Measurements from ENCODE around the gene KIAA0513. TPM values are rescaled to one million over a fixed set of nuclear protein-coding genes. Genes with fewer than 3 reads are reported as not detected.

The KIAA0513 gene
- total and polyA plus RNA-seq, 2 donors (not counting 1 experiment from before 2014, with no cell fraction given), result 11.7 to 22.3 TPM

DNA sequence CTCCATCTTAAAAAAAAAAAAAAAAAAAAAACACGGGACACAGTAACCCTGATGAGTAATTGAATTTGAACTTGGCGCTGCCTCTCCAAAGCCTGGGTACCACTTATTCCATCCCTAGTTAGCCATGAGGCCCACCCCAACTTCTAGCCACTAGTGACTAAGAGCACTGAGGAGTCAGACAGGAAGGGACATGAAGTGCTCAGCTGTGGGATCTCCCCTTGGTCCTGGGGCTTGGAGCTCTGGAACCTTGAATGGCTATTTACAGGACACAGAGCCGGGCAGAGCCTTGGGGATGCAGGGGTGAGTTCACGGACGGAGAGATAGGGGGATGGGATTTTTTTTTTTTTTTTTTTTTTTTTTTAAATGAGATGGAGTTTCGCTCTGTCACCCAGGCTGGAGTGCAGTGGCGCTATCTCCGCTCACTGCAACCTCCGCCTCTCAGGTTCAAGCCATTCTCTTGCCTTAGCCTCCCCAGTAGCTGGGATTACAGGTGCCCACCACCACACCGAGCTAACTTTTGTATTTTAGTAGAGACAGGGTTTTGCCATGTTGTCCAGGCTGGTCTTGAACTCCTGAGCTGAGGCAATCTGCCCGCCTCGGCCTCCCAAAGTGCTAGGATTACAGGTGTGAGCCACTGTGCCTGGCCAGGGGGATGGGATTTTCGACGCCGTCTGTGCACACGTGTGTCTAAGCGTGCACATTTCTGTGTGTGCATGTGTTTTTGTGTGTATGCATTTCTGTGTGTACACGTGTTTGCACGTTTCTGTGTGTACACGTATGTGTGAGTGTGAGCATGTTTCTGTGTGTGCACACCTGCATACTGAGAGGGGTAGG is 105.1 kb downstream of the KIAA0513 start:
- no peak overlapping the region for H3K4me2 ChIP-seq (ENCODE audit: extremely low read depth, insufficient read depth, low read length)
- TF ChIP-seq EZH2 (IDR thresholded peaks at IDR 0.05; ENCODE audit: low read length, missing control alignments), result no peak
- TF ChIP-seq, protein P1, sequence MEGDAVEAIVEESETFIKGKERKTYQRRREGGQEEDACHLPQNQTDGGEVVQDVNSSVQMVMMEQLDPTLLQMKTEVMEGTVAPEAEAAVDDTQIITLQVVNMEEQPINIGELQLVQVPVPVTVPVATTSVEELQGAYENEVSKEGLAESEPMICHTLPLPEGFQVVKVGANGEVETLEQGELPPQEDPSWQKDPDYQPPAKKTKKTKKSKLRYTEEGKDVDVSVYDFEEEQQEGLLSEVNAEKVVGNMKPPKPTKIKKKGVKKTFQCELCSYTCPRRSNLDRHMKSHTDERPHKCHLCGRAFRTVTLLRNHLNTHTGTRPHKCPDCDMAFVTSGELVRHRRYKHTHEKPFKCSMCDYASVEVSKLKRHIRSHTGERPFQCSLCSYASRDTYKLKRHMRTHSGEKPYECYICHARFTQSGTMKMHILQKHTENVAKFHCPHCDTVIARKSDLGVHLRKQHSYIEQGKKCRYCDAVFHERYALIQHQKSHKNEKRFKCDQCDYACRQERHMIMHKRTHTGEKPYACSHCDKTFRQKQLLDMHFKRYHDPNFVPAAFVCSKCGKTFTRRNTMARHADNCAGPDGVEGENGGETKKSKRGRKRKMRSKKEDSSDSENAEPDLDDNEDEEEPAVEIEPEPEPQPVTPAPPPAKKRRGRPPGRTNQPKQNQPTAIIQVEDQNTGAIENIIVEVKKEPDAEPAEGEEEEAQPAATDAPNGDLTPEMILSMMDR (conservative IDR thresholded peaks at IDR 0.05 in 1 of 2, IDR thresholded peaks at IDR 0.05 in 1 of 2; ENCODE audit: low read depth in 1 of 2, low read length in 2 of 2), result no peak
- H2AFZ ChIP-seq (ENCODE audit: low read length), result no peak overlapping the region
- peaks cover 26% of the 10 kb centered on the region for H3K4me1 ChIP-seq (ENCODE audit: control insufficient read depth, extremely low read depth, insufficient read depth, low read length)
- no peak overlapping the region for H3K9ac ChIP-seq (ENCODE audit: insufficient read depth, low read length)
- H3K4me3 ChIP-seq (replicated peaks in 1 of 4; ENCODE audit: control extremely low read depth in 1 of 4, insufficient read depth in 1 of 4, low read depth in 3 of 4, low read length in 4 of 4), result no peak overlapping the region
- H3K36me3 ChIP-seq (ENCODE audit: control insufficient read depth, insufficient read depth, low read length), result no peaks in the 10 kb centered on the region
- no peak overlapping the region for H3K27ac ChIP-seq (ENCODE audit: insufficient read depth, low read length)
- no peaks in the 10 kb centered on the region for H3K79me2 ChIP-seq (ENCODE audit: control insufficient read depth, insufficient read depth, low read length)
- H3K9me3 ChIP-seq (ENCODE audit: control insufficient read depth, insufficient read depth, low read depth, low read length), result no peaks in the 10 kb centered on the region
- H3K27me3 ChIP-seq (ENCODE audit: control insufficient read depth, insufficient read depth, low read length), result no peaks in the 10 kb centered on the region
- DNase-seq (ENCODE audit: low read depth in 2 of 2), result no peak
- no peaks in the 10 kb centered on the region for H4K20me1 ChIP-seq (ENCODE audit: control insufficient read depth, extremely low read depth, insufficient read depth, low read length)

DNA sequence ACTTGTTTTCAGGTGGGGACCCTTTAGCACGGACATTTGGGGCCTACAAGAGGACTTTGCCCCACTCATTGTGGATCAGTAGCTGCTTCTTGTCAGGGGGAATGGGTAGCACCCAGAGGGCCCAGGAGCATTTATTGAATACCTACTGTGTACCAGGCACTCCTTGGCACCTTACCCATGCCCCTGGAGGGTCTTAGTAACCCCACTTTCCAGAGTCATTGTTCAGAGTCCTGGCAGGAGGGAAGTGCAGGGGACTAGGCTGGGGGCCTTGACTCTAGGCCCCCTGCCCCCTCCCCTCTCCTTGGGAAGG is 105.7 kb downstream of the KIAA0513 start:
- no peaks in the 10 kb centered on the region for H3K36me3 ChIP-seq (ENCODE audit: control insufficient read depth, insufficient read depth, low read length)
- H3K4me2 ChIP-seq (ENCODE audit: extremely low read depth, insufficient read depth, low read length), result no peak overlapping the region
- no peaks in the 10 kb centered on the region for H4K20me1 ChIP-seq (ENCODE audit: control insufficient read depth, extremely low read depth, insufficient read depth, low read length)
- DNase-seq (ENCODE audit: low read depth in 2 of 2), result no peak
- H2AFZ ChIP-seq (ENCODE audit: low read length), result no peak overlapping the region
- TF ChIP-seq, protein P1 (conservative IDR thresholded peaks at IDR 0.05 in 1 of 2, IDR thresholded peaks at IDR 0.05 in 1 of 2; ENCODE audit: low read depth in 1 of 2, low read length in 2 of 2), result no peak
- TF ChIP-seq EZH2 (IDR thresholded peaks at IDR 0.05; ENCODE audit: low read length, missing control alignments), result no peak
- H3K27me3 ChIP-seq (ENCODE audit: control insufficient read depth, insufficient read depth, low read length), result no peaks in the 10 kb centered on the region
- H3K4me1 ChIP-seq (ENCODE audit: control insufficient read depth, extremely low read depth, insufficient read depth, low read length), result peaks cover 27% of the 10 kb centered on the region
- no peaks in the 10 kb centered on the region for H3K9me3 ChIP-seq (ENCODE audit: control insufficient read depth, insufficient read depth, low read depth, low read length)
- no peak overlapping the region for H3K27ac ChIP-seq (ENCODE audit: insufficient read depth, low read length)
- no peak overlapping the region for H3K9ac ChIP-seq (ENCODE audit: insufficient read depth, low read length)
- no peak overlapping the region for H3K4me3 ChIP-seq (replicated peaks in 1 of 4; ENCODE audit: control extremely low read depth in 1 of 4, insufficient read depth in 1 of 4, low read depth in 3 of 4, low read length in 4 of 4)
- H3K79me2 ChIP-seq (ENCODE audit: control insufficient read depth, insufficient read depth, low read length), result no peaks in the 10 kb centered on the region

DNA sequence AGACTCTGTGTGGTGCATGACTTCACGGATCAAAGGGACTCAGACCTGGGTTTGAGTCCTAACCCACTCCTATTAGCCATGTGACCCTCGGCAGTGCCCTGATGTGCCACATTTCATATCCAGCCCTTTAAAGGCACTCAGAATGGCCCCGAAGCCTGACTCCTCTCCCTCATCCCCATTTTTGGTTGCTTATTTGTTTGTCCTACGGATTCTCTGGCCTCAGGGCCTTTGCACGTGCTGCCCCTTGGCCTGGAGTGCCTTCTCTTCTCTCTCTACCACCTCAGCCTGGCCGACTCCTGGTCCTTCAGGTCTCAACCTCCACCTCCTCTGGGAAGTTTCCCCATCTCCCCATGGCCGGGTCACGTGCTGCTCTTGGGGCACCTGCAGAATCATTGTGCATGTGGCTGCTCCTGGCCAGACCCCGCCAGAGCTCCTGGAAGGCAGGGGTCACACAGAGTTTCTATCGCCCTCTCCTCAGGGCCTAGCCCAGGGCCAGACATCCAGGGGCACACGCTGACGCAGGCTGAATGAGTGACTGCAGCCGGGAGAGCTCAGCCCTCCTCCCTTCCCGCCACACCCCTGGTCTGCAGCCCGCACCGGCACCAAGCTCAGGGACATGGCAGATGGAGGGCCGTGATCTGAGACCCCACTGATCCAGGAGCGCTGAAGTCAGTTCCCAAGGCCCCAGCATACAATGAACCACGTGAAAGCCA is 106.6 kb downstream of the KIAA0513 start:
- Histone ChIP-seq H3K36me3 (ENCODE audit: control insufficient read depth, insufficient read depth, low read length) (no peaks in the 10 kb centered on the region), H3K9me3 (ENCODE audit: control insufficient read depth, insufficient read depth, low read depth, low read length) (no peaks in the 10 kb centered on the region), H3K27ac (ENCODE audit: insufficient read depth, low read length) (no peak overlapping the region), H4K20me1 (ENCODE audit: control insufficient read depth, extremely low read depth, insufficient read depth, low read length) (no peaks in the 10 kb centered on the region), H2AFZ (ENCODE audit: low read length) (no peak overlapping the region), H3K4me1 (ENCODE audit: control insufficient read depth, extremely low read depth, insufficient read depth, low read length) (peaks cover 27% of the 10 kb centered on the region), H3K9ac (ENCODE audit: insufficient read depth, low read length) (no peak overlapping the region), H3K79me2 (ENCODE audit: control insufficient read depth, insufficient read depth, low read length) (no peaks in the 10 kb centered on the region), H3K4me3 (replicated peaks in 1 of 4; ENCODE audit: control extremely low read depth in 1 of 4, insufficient read depth in 1 of 4, low read depth in 3 of 4, low read length in 4 of 4) (no peak overlapping the region), H3K4me2 (ENCODE audit: extremely low read depth, insufficient read depth, low read length) (no peak overlapping the region), H3K27me3 (ENCODE audit: control insufficient read depth, insufficient read depth, low read length) (no peaks in the 10 kb centered on the region)
- no peak for DNase-seq (ENCODE audit: low read depth in 2 of 2)
- TF ChIP-seq, protein P1 (conservative IDR thresholded peaks at IDR 0.05 in 1 of 2, IDR thresholded peaks at IDR 0.05 in 1 of 2; ENCODE audit: low read depth in 1 of 2, low read length in 2 of 2), result no peak
- no peak for TF ChIP-seq EZH2 (IDR thresholded peaks at IDR 0.05; ENCODE audit: low read length, missing control alignments)

Data from fibroblast of lung (primary cell).